ENCODE measurements around the gene MEX3B. TPM values are rescaled to one million over a fixed set of nuclear protein-coding genes. Genes with fewer than 3 reads are reported as not detected.

MEX3B gene
- total RNA-seq, 4 donors from 2014 or later = 0.22 to 0.57 (median 0.26) TPM; not detected in 1

GRCh38 chr15:82060817-82061216 is 15.0 kb upstream of the MEX3B start:
- Histone ChIP-seq H3K4me3 (no peak overlapping the region), H3K4me1 (peaks cover 0 to 6% (median 0%) of the 10 kb centered on the region in 3 donors), H3K36me3 (no peaks in the 10 kb centered on the region), H3K27me3 (peaks cover 0 to 95% (median 0%) of the 10 kb centered on the region in 4 donors), H3K27ac (no peak overlapping the region), H3K9me3 (no peaks in the 10 kb centered on the region)
- no peak for DNase-seq
- TF ChIP-seq CTCF (IDR thresholded peaks at IDR 0.05) (no peak), POLR2A (IDR thresholded peaks at IDR 0.05) (no peak)
- 67 to 76% methylated on average over 5 of the region's 5 CpGs for WGBS, 2 donors
- intact Hi-C loops (cut with DNase I) = no loop called here

DNA sequence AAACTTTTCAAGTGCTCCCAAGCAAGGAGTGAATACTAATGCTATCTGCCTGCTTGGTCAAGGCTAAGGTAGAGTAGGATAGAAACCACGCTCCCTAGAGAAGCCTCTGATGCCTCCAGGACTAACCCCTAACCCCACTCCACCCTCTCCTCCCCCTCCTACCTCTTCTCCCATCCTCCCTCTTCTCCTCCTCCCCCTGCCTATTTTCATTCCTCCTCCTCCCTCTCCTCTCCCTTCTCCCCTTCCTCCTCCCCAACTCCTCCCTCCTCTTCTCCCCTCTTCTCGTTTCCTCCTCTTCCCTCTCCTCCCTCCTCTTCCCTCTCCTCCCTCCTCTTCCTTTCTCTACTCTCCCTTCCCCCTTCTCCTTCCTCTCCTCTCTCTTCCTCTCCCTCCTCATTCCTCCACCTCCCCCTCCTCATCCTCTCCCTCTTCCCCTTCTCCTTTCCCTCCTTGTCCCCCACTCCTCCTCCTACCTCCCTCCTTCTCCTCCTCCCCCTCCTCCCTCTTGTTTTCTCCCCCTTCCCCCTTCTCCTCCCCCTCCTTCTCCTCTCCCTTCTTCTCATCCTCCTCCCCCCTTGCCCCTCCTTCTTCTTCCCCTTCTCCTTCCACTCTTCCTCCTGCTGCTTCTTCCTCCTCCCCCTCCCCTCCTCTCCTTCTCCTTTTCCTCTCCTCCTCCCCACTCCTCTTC is 12.8 kb upstream of the MEX3B start:
- intact Hi-C loops (cut with DNase I) = no loop called here
- Histone ChIP-seq H3K36me3 (no peaks in the 10 kb centered on the region), H3K4me1 (peaks cover 0 to 6% (median 0%) of the 10 kb centered on the region in 3 donors), H3K4me3 (no peak overlapping the region), H3K27me3 (peaks cover 0 to 99% (median 0%) of the 10 kb centered on the region in 4 donors), H3K9me3 (no peaks in the 10 kb centered on the region), H3K27ac (no peak overlapping the region)
- no peak for DNase-seq
- TF ChIP-seq CTCF (IDR thresholded peaks at IDR 0.05) = no peak
- WGBS, 2 donors = 5 to 8% methylated on average over 2 of the region's 2 CpGs

DNA sequence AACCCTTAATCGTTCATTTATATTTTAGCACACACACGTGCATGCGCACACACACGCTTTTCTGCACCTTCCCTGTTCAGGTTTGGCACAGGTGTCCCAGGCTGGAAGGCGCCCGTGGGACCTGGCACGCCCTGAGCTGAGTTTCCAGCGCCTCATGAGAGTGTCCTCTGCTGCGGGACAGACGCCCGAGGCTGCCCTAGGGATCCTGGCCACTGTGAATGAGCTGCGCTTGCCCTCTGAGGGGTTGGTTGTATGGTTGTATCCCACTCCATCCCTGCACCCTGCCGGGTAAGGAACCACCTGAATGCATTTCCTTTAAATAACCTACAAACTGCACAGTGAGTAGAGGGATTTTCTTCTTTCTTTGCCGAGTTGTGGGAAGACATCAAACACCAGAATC is 12.2 kb upstream of the MEX3B start:
- H3K4me3 ChIP-seq = no peak overlapping the region
- 12 to 13% methylated on average over 8 of the region's 14 CpGs for WGBS, 2 donors
- no peak for TF ChIP-seq POLR2A (IDR thresholded peaks at IDR 0.05)
- TF ChIP-seq CTCF (IDR thresholded peaks at IDR 0.05) = no peak
- no peak overlapping the region for H3K27ac ChIP-seq
- peaks cover 0 to 94% (median 0%) of the 10 kb centered on the region in 4 donors for H3K27me3 ChIP-seq
- no peaks in the 10 kb centered on the region for H3K36me3 ChIP-seq
- DNase-seq = no peak
- peaks cover 0 to 4% (median 0%) of the 10 kb centered on the region in 3 donors for H3K4me1 ChIP-seq
- intact Hi-C loops (cut with DNase I) = no loop called here
- H3K9me3 ChIP-seq = no peaks in the 10 kb centered on the region

DNA sequence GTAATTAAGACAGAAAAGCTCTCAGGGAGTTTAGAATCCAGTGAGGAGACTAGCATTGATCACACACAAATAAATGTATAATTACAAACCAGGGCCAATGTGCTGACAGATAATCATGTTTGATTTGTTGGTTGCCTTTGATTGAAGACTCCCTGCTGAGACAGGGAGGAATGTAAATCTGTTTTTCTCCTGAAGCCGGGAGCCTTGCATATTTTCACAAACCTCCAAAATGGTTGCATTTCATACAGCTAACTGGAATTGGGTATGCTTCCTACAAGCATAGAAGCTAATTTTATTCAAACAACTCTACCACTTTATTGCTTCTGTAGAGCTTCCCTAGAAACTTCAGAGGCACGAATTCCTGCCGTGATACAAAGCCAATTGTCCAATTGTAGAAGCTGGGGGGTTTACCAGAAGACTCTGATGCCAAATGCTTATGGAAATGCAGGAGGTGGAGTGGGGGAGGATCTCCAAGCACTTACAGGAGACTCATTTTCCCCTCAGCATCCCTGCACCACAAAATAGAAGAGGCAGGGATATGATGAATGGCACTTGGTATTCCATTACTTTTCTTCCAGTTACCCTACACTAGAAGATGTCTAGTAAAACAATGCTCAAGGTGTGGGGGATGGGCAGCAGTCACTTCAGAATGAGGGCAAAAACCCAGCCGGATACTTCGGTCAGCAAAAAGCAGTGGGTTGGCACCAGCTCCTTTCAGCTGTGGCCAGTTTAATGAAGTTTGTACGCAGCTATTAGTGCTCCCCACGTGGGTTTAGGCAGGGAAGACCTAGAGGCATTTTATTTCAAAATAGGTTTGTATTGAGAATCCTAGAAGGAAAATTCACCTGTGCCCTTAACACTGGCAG is 11.4 kb upstream of the MEX3B start:
- Histone ChIP-seq H3K27me3 (peaks cover 0 to 88% (median 0%) of the 10 kb centered on the region in 4 donors), H3K9me3 (no peaks in the 10 kb centered on the region), H3K4me1 (no peaks in the 10 kb centered on the region), H3K4me3 (no peak overlapping the region), H3K27ac (no peak overlapping the region), H3K36me3 (no peaks in the 10 kb centered on the region)
- intact Hi-C loops (cut with DNase I) = no loop called here
- WGBS, 2 donors = 27 to 40% methylated on average over 5 to 7 of the region's 7 CpGs
- TF ChIP-seq CTCF (IDR thresholded peaks at IDR 0.05) (no peak), POLR2A (IDR thresholded peaks at IDR 0.05) (no peak)
- DNase-seq = no peak

- TF ChIP-seq POLR2A (IDR thresholded peaks at IDR 0.05) = no peak
- no peak for TF ChIP-seq CTCF (IDR thresholded peaks at IDR 0.05)
- Histone ChIP-seq H3K36me3 (no peaks in the 10 kb centered on the region), H3K4me3 (no peak overlapping the region), H3K27ac (no peak overlapping the region), H3K4me1 (peaks cover 0 to 5% (median 3%) of the 10 kb centered on the region in 3 donors), H3K27me3 (peaks cover 0 to 57% (median 0%) of the 10 kb centered on the region in 4 donors), H3K9me3 (no peaks in the 10 kb centered on the region)
- intact Hi-C loops (cut with DNase I) = no loop called here
- DNase-seq = no peak
- 92 to 95% methylated on average over 12 of the region's 12 CpGs for WGBS, 2 donors
These were observed 6.9 kb upstream of the MEX3B start for GRCh38 chr15:82052751-82053150.

All from esophagus squamous epithelium (tissue), 5 donors.